ENCODE results near the gene MAP2K6. TPM values are rescaled to one million over a fixed set of nuclear protein-coding genes. Genes with fewer than 3 reads are reported as not detected.

Gene MAP2K6
- total and polyA plus RNA-seq, 2 experiments from 2014 or later: 3.3 to 13.2 TPM

- WGBS (ENCODE audit: low lambda C conversion rate, missing lambda C conversion rate): 90% methylated on average over 8 of the region's 8 CpGs
- Histone ChIP-seq H3K9me3 (ENCODE audit: low read depth) (no peaks in the 10 kb centered on the region), H2AFZ (no peak overlapping the region), H3K27ac (no peak overlapping the region), H3K36me3 (replicated peaks; ENCODE audit: insufficient read depth, low read depth) (no peaks in the 10 kb centered on the region), H3K9me2 (replicated peaks; ENCODE audit: insufficient read depth) (no peaks in the 10 kb centered on the region), H3K4me1 (ENCODE audit: insufficient read depth) (no peaks in the 10 kb centered on the region), H3K27me3 (no peaks in the 10 kb centered on the region), H3K4me2 (no peak overlapping the region), H3K4me3 (no peak overlapping the region), H3K79me2 (no peaks in the 10 kb centered on the region), H4K20me1 (ENCODE audit: insufficient read depth, poor library complexity, severe bottlenecking) (no peaks in the 10 kb centered on the region)
- no peak for TF ChIP-seq EZH2 (IDR thresholded peaks at IDR 0.05; ENCODE audit: borderline replicate concordance)
- TF ChIP-seq, protein P1, sequence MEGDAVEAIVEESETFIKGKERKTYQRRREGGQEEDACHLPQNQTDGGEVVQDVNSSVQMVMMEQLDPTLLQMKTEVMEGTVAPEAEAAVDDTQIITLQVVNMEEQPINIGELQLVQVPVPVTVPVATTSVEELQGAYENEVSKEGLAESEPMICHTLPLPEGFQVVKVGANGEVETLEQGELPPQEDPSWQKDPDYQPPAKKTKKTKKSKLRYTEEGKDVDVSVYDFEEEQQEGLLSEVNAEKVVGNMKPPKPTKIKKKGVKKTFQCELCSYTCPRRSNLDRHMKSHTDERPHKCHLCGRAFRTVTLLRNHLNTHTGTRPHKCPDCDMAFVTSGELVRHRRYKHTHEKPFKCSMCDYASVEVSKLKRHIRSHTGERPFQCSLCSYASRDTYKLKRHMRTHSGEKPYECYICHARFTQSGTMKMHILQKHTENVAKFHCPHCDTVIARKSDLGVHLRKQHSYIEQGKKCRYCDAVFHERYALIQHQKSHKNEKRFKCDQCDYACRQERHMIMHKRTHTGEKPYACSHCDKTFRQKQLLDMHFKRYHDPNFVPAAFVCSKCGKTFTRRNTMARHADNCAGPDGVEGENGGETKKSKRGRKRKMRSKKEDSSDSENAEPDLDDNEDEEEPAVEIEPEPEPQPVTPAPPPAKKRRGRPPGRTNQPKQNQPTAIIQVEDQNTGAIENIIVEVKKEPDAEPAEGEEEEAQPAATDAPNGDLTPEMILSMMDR (IDR thresholded peaks at IDR 0.05; ENCODE audit: poor library complexity): no peak
- no peak for TF ChIP-seq EZH2phosphoT487 (IDR thresholded peaks at IDR 0.05; ENCODE audit: low read depth, severe bottlenecking, unreplicated experiment)
- DNase-seq (ENCODE audit: low spot score): no peak
Observed at GRCh38 chr17:69462882-69463281, 48.4 kb downstream of the MAP2K6 start.

GRCh38 chr17:69466451-69466850, 52.0 kb downstream of the MAP2K6 start:
- Histone ChIP-seq H3K36me3 (replicated peaks; ENCODE audit: insufficient read depth, low read depth) (no peaks in the 10 kb centered on the region), H3K4me2 (peak overlapping the region; percentile 14), H3K9me3 (ENCODE audit: low read depth) (no peaks in the 10 kb centered on the region), H3K79me2 (peaks cover 3% of the 10 kb centered on the region), H3K4me3 (no peak overlapping the region), H2AFZ (no peak overlapping the region), H3K27me3 (no peaks in the 10 kb centered on the region), H3K27ac (peak overlapping the region; percentile 14), H3K4me1 (ENCODE audit: insufficient read depth) (no peaks in the 10 kb centered on the region), H4K20me1 (ENCODE audit: insufficient read depth, poor library complexity, severe bottlenecking) (no peaks in the 10 kb centered on the region), H3K9me2 (replicated peaks; ENCODE audit: insufficient read depth) (no peaks in the 10 kb centered on the region)
- DNase-seq (ENCODE audit: low spot score): no peak
- 45% methylated on average over 6 of the region's 6 CpGs for WGBS (ENCODE audit: low lambda C conversion rate, missing lambda C conversion rate)
- TF ChIP-seq, protein P1 (IDR thresholded peaks at IDR 0.05; ENCODE audit: poor library complexity): no peak
- TF ChIP-seq EZH2 (IDR thresholded peaks at IDR 0.05; ENCODE audit: borderline replicate concordance): no peak
- TF ChIP-seq EZH2phosphoT487 (IDR thresholded peaks at IDR 0.05; ENCODE audit: low read depth, severe bottlenecking, unreplicated experiment): no peak

DNA sequence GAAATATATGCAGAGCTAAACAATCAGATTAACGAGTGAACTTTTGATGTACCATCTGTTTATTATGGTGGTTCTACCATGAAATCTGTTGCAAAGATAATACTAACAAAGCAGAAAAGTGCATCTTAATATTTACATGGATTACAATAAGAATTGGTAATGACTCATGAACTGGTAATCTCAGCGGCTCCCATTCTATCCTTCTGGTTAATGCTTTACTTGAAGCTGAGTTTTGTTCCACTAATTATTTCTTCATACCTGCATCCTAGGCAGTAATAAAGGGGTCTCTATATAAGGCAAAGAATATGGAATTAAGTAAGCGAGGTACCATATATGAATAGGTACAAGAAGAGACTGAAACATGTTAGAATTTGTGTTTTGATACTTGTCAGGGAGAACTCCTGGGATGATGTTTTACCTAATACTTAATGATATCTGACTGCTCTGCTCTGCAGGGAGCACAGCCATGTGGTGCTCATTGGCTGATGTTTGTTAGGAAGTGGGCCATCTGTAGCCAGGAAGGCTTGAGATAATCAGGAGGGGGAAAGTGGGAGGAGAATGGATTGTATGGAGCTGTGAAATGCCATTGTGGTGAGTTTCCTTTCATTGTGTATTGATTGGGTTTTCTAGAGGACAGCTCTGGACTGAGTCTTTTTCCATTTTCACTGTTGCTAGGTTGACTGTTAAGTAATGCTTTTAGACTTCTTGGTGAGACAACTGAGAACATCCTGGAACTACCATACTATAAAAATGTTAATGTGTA, 52.6 kb downstream of the MAP2K6 start:
- no peaks in the 10 kb centered on the region for H4K20me1 ChIP-seq (ENCODE audit: insufficient read depth, poor library complexity, severe bottlenecking)
- H3K4me2 ChIP-seq: peak overlapping the region; percentile 14
- TF ChIP-seq EZH2phosphoT487 (IDR thresholded peaks at IDR 0.05; ENCODE audit: low read depth, severe bottlenecking, unreplicated experiment) (no peak), EZH2 (IDR thresholded peaks at IDR 0.05; ENCODE audit: borderline replicate concordance) (no peak)
- TF ChIP-seq, protein P1 (IDR thresholded peaks at IDR 0.05; ENCODE audit: poor library complexity): no peak
- WGBS (ENCODE audit: low lambda C conversion rate, missing lambda C conversion rate): 57% methylated on average over 3 of the region's 3 CpGs
- no peak overlapping the region for H3K4me3 ChIP-seq
- no peaks in the 10 kb centered on the region for H3K4me1 ChIP-seq (ENCODE audit: insufficient read depth)
- H3K36me3 ChIP-seq (replicated peaks; ENCODE audit: insufficient read depth, low read depth): no peaks in the 10 kb centered on the region
- no peaks in the 10 kb centered on the region for H3K27me3 ChIP-seq
- H3K27ac ChIP-seq: peak overlapping the region; percentile 41
- peaks cover 3% of the 10 kb centered on the region for H3K79me2 ChIP-seq
- peak; percentile 23 for DNase-seq (ENCODE audit: low spot score)
- no peaks in the 10 kb centered on the region for H3K9me2 ChIP-seq (replicated peaks; ENCODE audit: insufficient read depth)
- no peak overlapping the region for H2AFZ ChIP-seq
- no peaks in the 10 kb centered on the region for H3K9me3 ChIP-seq (ENCODE audit: low read depth)

Measured in hepatocyte (in vitro differentiated cells).